Measurements from ENCODE around the gene CSTB. TPM values are rescaled to one million over a fixed set of nuclear protein-coding genes. Genes with fewer than 3 reads are reported as not detected.

The CSTB gene
- total and polyA plus RNA-seq, 2 of the 8 experiments (the other 6 are each of a cell fraction or from before 2014, with no cell fraction given): 53.8 to 64.1 TPM

DNA sequence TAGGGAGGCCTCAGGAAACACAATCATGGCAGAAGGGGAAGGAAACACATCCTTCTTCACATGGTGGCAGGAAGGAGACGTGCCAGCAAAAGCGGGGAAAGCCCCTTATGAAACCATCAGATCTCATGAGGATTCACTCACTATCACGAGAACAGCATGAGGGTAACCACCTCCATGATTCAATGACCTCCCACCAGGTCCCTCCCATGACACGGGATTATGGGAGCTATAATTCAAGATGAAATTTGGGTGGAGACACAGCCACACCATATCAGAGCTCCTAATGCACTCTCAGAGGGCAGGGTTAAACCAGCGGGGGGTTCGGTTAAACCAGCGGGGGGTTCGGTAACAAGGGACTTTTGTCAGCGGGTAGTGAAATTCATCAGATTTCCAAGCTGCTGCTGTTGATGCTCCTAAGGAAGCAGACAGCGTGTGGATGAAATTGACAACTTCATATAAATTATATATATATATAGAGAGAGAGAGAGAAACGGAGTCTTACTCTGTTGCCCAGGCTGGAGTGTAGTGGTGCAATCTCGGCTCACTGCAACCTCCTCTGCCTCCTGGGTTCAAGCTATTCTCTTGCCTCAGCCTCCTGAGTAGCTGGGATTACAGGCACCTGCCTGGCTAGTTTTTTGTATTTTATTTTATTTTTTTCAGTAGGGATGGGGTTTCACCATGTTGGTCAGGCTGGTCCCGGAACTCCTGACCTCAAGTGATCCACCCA is 4.2 kb downstream of the CSTB start (continued):
- no peak for TF ChIP-seq TCF12 (IDR thresholded peaks at IDR 0.05; ENCODE audit: low read depth, low read length)
- no peak for TF ChIP-seq NRF1 (IDR thresholded peaks at IDR 0.05; ENCODE audit: low read depth, low read length)
- TF ChIP-seq POLR2A (IDR thresholded peaks at IDR 0.05; ENCODE audit: control extremely low read depth in 1 of 2, low read depth in 2 of 2, low read length in 2 of 2): no peak
- TF ChIP-seq JUN (IDR thresholded peaks at IDR 0.05; ENCODE audit: low read depth, low read length): no peak
- no peak for TF ChIP-seq SP1 (IDR thresholded peaks at IDR 0.05; ENCODE audit: low read depth, low read length)
- no peak for TF ChIP-seq PHF8 (conservative IDR thresholded peaks at IDR 0.05; ENCODE audit: low read depth, low read length)
- TF ChIP-seq, protein P1, sequence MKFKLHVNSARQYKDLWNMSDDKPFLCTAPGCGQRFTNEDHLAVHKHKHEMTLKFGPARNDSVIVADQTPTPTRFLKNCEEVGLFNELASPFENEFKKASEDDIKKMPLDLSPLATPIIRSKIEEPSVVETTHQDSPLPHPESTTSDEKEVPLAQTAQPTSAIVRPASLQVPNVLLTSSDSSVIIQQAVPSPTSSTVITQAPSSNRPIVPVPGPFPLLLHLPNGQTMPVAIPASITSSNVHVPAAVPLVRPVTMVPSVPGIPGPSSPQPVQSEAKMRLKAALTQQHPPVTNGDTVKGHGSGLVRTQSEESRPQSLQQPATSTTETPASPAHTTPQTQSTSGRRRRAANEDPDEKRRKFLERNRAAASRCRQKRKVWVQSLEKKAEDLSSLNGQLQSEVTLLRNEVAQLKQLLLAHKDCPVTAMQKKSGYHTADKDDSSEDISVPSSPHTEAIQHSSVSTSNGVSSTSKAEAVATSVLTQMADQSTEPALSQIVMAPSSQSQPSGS (IDR thresholded peaks at IDR 0.05; ENCODE audit: low read length): no peak
